ENCODE measurements around the gene GRIA1.
A peak's percentile ranks its signal among the peaks of the same experiment; 100 is the strongest.

The GRIA1 gene

GRCh38 chr5:153618307-153618706 is 127.8 kb downstream of the GRIA1 start:
- no peak for DNase-seq

- DNase-seq: peak; percentile 80
These were observed 128.4 kb downstream of the GRIA1 start for GRCh38 chr5:153618867-153619266.

DNA sequence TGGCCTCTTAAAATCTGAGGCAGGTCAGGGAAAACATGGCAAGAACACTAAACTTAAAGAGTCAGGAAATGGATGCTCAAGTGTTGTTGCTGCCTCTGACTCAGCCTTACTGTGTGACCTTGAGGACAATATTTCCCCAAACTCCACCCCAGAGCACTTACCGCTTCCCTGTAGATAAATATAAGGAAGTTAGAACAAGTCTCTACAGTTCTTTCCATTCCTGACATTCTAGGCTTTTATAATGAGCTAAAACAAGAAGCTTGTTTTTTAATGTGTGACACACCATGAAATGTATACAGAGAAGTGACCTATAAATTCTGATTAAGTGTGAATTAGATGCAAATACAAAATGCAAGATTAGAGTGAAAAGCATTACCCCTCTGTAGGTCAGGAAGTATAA is 129.3 kb downstream of the GRIA1 start:
- DNase-seq: peak; percentile 69

DNA sequence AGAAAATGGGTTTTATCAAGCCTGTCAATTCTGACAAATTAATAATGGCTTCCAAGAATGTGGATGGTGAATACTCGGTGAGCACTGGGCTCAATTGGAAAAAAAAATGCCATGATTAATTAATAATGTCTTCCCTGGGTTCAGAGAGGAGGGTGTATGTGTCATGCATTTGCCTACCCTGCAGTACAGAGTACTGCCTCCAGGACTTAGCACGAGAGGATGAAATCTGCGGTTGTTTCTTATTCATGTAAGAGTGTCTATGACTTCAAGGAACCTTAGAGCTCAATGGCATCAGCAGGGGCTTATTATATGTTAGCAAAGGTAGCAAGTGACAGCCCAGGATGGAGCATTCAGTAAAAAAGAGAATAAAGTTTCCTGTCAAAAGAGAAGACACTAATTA is 132.7 kb downstream of the GRIA1 start:
- no peak for DNase-seq

GRCh38 chr5:153623751-153624450 is 133.4 kb downstream of the GRIA1 start:
- peak; percentile 20 for DNase-seq

DNA sequence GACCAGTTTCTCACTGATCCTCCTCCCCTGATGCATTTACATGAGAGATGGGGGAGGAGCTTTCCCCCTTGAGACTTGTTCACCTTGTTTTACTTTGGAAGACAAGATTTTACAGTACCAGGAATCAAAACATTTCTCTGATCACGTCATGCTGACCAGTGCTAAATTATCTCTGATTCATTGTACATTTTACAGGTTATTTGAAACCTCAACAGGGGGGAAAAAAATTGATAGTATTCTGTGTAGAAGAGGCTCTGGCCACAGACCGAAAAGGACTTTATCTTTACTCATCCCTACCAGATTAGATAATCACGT is 133.9 kb downstream of the GRIA1 start:
- DNase-seq: no peak

DNA sequence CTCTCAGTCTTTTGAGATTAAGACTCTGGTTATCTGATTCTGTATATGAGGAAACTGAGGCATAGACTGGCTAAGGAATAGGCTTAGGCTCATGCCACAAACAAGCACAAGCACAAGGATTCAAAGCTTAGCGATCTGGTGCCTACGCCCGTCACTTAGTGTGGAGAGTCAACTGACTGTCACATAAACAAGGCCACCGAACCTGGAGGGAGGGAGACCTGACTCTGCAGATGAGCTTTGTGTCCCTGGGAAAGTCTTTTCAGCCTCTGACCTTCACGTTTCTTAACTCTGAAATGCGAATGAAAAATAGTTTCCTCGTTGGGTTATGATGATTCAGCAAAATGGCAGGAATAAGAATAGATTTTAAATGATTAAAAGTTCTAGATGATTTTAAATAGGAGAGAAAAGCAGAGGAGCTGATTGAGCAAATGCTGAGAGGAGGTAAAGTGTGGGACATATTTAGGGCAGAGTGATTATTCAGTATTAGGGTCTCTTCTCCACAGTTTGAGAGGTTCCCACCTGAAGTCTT is 135.4 kb downstream of the GRIA1 start:
- no peak for DNase-seq

- no peak for DNase-seq
These were observed 136.4 kb downstream of the GRIA1 start for GRCh38 chr5:153626836-153627235.

DNA sequence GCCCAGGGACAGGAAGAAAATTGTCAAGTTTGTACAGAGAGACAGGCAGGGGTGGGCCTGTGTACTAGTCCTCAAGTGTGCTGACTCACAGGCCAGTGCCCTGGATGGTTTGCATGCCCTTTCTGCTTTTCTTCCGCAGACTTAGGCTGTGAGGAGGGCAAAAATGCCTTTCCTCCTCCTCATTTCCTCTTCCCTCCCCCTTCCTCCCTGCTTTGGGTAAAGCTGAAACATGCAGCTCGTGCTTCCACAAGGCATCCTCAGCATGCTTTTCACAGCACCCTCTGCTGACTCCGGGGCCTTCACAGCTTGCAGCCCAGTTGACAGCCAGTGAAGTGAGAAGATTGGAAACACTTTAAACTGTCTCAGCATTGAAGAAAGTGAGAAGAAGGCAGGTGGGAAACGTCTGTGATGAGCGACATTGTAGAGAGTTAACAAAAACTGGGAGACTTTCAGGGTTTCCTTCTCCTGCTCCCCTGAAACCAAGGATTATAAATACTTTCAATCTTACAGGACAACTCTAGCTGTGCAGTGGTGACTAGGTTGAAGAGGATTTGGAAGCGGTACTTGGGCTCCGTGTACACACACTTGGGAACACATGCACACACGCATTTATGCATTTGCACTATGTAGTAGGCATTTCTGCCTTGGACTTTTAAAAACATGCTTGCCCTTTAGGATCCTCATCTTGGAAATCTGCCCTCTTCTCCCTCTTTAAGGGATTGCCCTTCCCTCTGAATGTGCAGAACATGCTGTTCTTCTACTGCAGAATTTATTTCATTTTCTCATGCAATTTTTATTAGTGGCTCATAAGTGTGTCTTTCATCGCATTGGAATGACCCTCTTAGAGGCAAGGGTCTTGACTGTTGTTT is 138.8 kb downstream of the GRIA1 start:
- peak; percentile 99 for DNase-seq

DNA sequence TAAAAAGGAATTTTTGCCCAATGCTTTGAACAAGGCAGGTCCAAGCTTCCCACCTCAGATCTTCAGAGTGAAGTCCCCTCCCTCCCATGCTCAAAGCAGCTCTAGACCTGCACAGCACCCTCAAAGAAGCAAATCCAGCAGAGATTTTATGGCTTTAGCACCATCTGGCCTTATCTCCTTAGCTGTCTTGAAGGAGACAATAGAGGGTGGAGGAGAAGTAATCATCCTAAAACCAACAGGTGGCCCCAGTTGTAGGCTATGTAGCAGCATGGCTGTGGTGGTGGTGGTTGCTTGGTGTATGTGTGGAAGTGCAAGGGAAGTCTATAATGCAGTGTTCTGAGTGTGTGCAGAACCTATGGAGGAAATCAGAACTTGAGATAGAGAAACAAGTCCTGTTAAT is 140.1 kb downstream of the GRIA1 start:
- no peak for DNase-seq

DNA sequence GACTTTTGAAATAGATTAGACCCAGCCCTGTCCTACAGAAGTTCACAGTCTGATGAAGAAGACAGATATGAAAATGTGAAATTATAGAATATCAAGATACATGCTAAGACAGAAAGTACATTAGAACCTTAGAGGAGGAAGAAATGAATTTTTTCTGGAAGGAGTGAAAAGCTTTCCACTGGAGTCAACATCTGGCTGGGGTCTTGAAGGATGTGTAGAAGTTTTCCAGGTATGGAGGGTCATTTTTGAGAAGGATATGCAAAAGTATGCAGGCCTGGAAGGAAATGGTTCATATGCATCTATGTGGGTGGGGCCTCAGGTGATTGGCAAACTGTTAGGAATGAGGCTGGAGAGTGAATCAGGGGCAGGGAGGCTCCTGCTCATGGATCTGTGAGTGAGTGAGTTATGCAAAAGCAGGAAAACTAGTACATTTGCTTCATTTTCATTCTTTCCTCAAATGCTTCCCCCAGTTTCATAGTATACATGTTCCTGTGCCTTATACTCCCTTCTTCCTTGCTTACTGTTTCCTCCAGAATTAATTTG is 142.3 kb downstream of the GRIA1 start:
- DNase-seq: no peak

DNA sequence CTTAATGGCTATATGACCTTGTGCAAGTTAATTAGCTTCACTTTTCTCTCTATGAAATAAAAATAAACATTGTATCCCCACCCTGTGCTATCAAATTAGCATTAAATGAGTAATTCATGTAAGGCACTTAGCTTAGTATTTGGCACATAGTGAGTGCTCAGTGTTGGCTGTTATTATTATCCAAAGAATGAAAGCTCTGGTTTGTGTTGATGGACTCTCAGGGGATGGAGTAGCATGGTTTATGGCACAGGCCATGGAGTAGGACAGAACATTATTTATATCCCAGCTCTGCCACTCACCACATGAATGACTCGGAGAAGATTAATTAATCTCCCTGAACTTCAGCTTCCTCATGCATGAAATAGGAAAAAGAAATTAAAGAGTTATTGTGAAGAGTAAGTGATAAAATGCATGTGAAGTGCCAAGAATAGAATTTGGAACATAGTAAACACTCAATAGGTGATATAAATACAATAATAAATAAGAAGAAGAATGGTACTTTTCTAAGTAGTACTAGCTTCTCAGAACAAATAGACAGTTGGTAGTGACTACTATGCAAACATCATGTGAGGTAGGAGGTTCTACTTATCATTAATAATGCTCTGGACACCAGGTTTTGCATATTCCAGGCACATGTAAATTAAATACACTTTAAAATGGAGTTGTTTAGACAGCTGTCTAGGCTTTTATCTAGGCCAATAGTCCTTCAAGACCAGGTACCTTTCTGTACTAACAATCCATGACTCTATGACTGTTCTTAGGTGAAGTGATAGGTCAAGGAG is 146.4 kb downstream of the GRIA1 start:
- no peak for DNase-seq

GRCh38 chr5:153640293-153640692 is 149.8 kb downstream of the GRIA1 start:
- no peak for DNase-seq

DNA sequence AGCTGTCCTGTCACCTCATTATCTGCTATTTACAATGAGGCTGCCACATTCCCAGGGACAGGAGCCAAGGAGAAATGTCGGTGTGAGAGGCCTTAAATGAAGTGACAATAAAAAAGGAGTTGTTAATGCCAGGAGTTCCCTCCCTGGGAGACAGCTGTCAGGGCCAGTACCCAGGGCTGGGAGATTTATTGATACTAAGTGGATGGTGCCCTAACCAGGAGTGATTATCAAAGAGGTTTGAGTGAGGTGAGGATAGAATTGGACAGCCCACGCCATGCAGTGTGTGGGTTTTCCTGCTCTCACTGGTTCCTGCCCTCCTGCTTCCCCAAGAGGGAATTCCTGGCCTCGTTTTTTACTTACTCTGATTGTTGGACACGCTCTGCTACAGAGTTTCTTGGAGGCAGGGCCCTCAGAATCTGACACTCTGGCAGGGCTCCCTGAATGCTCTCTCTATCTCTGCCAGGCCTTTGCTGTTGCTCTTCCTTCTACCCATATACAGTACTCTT is 150.8 kb downstream of the GRIA1 start:
- no peak for DNase-seq

- DNase-seq: peak; percentile 72
These were observed 164.2 kb downstream of the GRIA1 start for GRCh38 chr5:153654504-153655200.

DNA sequence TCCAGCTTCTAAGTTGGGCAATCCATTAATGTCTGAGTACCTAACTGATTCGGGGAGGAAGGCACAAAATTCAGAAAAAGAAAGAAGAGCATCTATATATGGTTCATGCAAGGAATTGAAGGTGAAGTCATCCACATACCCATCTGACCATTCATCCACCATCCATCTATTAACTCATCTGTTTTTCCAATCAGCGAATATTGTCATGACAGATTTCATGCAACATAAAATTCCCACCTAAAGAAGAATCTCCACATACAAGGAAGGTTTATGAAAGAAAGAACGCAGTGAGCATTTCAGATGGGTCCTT is 164.7 kb downstream of the GRIA1 start:
- peak; percentile 72 for DNase-seq

- DNase-seq: peak; percentile 28
These were observed 167.7 kb downstream of the GRIA1 start for GRCh38 chr5:153658149-153658548.

GRCh38 chr5:153658606-153659005 is 168.1 kb downstream of the GRIA1 start:
- DNase-seq: peak; percentile 41

- DNase-seq: peak; percentile 90
These were observed 168.7 kb downstream of the GRIA1 start for GRCh38 chr5:153659039-153659736.

GRCh38 chr5:153660919-153661318 is 170.4 kb downstream of the GRIA1 start:
- no peak for DNase-seq

- no peak for DNase-seq
These were observed 171.4 kb downstream of the GRIA1 start for GRCh38 chr5:153661897-153662296.

DNA sequence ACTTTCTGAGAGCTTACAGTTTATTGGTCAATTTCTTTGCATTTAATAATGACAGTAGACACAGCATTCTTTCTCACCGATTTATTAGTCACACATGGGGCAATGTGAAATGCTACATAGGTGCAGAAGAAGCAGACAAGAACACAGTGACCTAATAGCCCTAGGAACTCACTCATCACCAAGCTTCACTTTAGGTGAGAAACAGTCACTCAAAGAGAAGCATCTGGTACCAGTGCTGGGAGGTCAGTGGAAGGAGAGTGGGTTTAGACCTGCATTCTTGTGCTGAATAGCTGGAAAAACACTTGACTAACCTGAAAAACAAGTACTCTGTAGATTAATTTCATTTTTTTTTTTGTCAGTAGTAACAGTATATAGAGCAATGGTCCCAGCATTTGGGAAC is 179.6 kb downstream of the GRIA1 start:
- no peak for DNase-seq
